Sigmoid colon (tissue), 4 donors: ENCODE data around the gene NIN.

ENCODE experiments used
- POLR2A ChIP-seq, 2 donors: fragments of 450-650 bp; IDR thresholded peaks; one replicate each; pipeline ENCODE4 v1.6.1; 2016; ENCODE audit warnings: antibody characterized with exemption in 2 of 2, mild to moderate bottlenecking in 2 of 2, moderate library complexity in 2 of 2
- POLR2AphosphoS5 ChIP-seq, 4 donors: sonication (generic); formaldehyde crosslinking; IDR thresholded peaks; one replicate each; pipeline ENCODE4 v1.6.1; 2017; ENCODE audit warnings: antibody characterized with exemption in 4 of 4
- TF ChIP-seq, protein P1 (sequence below), 4 experiments: fragments of 450-650 bp in 3 of 4; fragments of 200-600 bp in 1 of 4; IDR thresholded peaks; one replicate each; pipeline ENCODE4 v1.5.1; 2016 to 2019; ENCODE audit warnings: antibody characterized with exemption in 4 of 4, mild to moderate bottlenecking in 3 of 4, moderate library complexity in 2 of 4

DNA sequence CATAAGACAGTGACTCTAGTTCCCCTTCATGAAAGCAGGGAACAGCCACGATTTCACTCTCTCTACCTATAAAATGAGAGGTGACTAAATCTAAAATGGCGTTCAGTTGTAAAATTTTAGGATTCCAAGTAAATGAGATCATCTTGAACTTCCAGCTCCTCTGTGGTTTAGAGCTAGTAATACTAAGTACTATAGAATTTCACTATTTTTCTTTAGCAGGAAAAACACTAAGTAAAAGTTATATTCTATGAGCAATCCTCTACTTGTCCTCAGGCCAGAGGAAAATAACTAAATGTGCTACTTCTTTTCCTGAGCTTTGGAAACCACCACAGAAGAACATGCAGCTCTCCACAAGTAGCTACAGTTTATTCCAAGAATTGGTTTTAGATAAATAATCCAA is 55.6 kb downstream of the NIN start:
- TF ChIP-seq, protein P1, sequence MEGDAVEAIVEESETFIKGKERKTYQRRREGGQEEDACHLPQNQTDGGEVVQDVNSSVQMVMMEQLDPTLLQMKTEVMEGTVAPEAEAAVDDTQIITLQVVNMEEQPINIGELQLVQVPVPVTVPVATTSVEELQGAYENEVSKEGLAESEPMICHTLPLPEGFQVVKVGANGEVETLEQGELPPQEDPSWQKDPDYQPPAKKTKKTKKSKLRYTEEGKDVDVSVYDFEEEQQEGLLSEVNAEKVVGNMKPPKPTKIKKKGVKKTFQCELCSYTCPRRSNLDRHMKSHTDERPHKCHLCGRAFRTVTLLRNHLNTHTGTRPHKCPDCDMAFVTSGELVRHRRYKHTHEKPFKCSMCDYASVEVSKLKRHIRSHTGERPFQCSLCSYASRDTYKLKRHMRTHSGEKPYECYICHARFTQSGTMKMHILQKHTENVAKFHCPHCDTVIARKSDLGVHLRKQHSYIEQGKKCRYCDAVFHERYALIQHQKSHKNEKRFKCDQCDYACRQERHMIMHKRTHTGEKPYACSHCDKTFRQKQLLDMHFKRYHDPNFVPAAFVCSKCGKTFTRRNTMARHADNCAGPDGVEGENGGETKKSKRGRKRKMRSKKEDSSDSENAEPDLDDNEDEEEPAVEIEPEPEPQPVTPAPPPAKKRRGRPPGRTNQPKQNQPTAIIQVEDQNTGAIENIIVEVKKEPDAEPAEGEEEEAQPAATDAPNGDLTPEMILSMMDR (IDR thresholded peaks at IDR 0.05): no peak
- TF ChIP-seq POLR2A (IDR thresholded peaks at IDR 0.05): no peak
- peak in 1 of 4 donors; percentile 2 for TF ChIP-seq POLR2AphosphoS5 (IDR thresholded peaks at IDR 0.05)
